ENCODE results near the gene C19orf44. TPM values are rescaled to one million over a fixed set of nuclear protein-coding genes. Genes with fewer than 3 reads are reported as not detected.
"Not testable (repeated sequence)": the region's sequence is repeated elsewhere in the genome, so short reads cannot be mapped to it uniquely, and the experiment has no call there.

Gene C19orf44
- total RNA-seq, 1 donor from 2014 or later, result 13.2 TPM

GRCh38 chr19:16542910-16543472, 46.8 kb downstream of the C19orf44 start:
- H2AFZ ChIP-seq (replicated peaks), result peak overlapping the region; percentile 53
- peak overlapping the region; percentile 54 for H3K27ac ChIP-seq

GRCh38 chr19:16543734-16544133, 47.5 kb downstream of the C19orf44 start:
- H3K27ac Mint-ChIP-seq; H3K9me3 Mint-ChIP-seq; H3K27ac ChIP-seq; DNase-seq (ENCODE audit: low spot score); H3K27me3 ChIP-seq; H3K9me3 ChIP-seq (ENCODE audit: low read depth); H3K36me3 ChIP-seq; H3K27me3 Mint-ChIP-seq (ENCODE audit: insufficient read depth, low read depth); H3K9ac ChIP-seq; H2AFZ ChIP-seq (replicated peaks); H3K4me1 ChIP-seq; H3F3A ChIP-seq (ENCODE audit: low read depth): not testable (repeated sequence)
- peaks cover 13% of the 10 kb centered on the region for H3K36me3 Mint-ChIP-seq
- H4K20me1 ChIP-seq (ENCODE audit: low read depth), result peaks cover 28% of the 10 kb centered on the region
- H3K4me1 Mint-ChIP-seq, result peaks cover 25% of the 10 kb centered on the region
- peak overlapping the region; percentile 97 for H3K4me3 Mint-ChIP-seq
- peak overlapping the region; percentile 87 for H3K4me2 ChIP-seq
- H3K79me2 ChIP-seq (ENCODE audit: low read depth), result peaks cover 59% of the 10 kb centered on the region
- peak overlapping the region; percentile 98 for H3K4me3 ChIP-seq

More at GRCh38 chr19:16542910-16543472, 46.8 kb downstream of the C19orf44 start:
- Mint-ChIP-seq H3K9me3 (no peaks in the 10 kb centered on the region), H3K4me3 (peak overlapping the region; percentile 97), H3K4me1 (peaks cover 25% of the 10 kb centered on the region), H3K36me3 (peaks cover 18% of the 10 kb centered on the region), H3K27me3 (ENCODE audit: insufficient read depth, low read depth) (peaks cover 5% of the 10 kb centered on the region), H3K27ac (peak overlapping the region; percentile 79)
- H3K27me3 ChIP-seq, result no peaks in the 10 kb centered on the region
- peaks cover 10% of the 10 kb centered on the region for H3F3A ChIP-seq (ENCODE audit: low read depth)
- peak overlapping the region; percentile 88 for H3K9ac ChIP-seq
- peak overlapping the region; percentile 87 for H3K4me2 ChIP-seq
- H3K79me2 ChIP-seq (ENCODE audit: low read depth), result peaks cover 66% of the 10 kb centered on the region
- no peak for TF ChIP-seq EZH2 (IDR thresholded peaks at IDR 0.05)
- no peak for TF ChIP-seq CTCF (IDR thresholded peaks at IDR 0.05)
- TF ChIP-seq EZH2phosphoT487 (IDR thresholded peaks at IDR 0.05), result no peak
- no peaks in the 10 kb centered on the region for H3K4me1 ChIP-seq
- DNase-seq (ENCODE audit: low spot score), result peak; percentile 13
- H3K9me3 ChIP-seq (ENCODE audit: low read depth), result no peaks in the 10 kb centered on the region
- no peaks in the 10 kb centered on the region for H3K36me3 ChIP-seq
- peaks cover 30% of the 10 kb centered on the region for H4K20me1 ChIP-seq (ENCODE audit: low read depth)
- H3K4me3 ChIP-seq, result peak overlapping the region; percentile 98

GRCh38 chr19:16544473-16545231, 48.5 kb downstream of the C19orf44 start:
- peaks cover 50% of the 10 kb centered on the region for H3K79me2 ChIP-seq (ENCODE audit: low read depth)
- H3K4me2 ChIP-seq, result no peak overlapping the region
- no peaks in the 10 kb centered on the region for H3K27me3 ChIP-seq
- H3K36me3 Mint-ChIP-seq, result peaks cover 7% of the 10 kb centered on the region
- H3K27me3 Mint-ChIP-seq (ENCODE audit: insufficient read depth, low read depth), result peaks cover 5% of the 10 kb centered on the region
- peaks cover 10% of the 10 kb centered on the region for H3F3A ChIP-seq (ENCODE audit: low read depth)
- no peaks in the 10 kb centered on the region for H3K36me3 ChIP-seq
- no peak for DNase-seq (ENCODE audit: low spot score)
- peak overlapping the region; percentile 27 for H3K4me3 Mint-ChIP-seq
- H3K4me3 ChIP-seq, result no peak overlapping the region
- no peak overlapping the region for H3K9ac ChIP-seq
- H3K9me3 ChIP-seq (ENCODE audit: low read depth), result no peaks in the 10 kb centered on the region
- no peak overlapping the region for H3K27ac ChIP-seq
- H3K4me1 ChIP-seq, result no peaks in the 10 kb centered on the region
- TF ChIP-seq EZH2phosphoT487 (IDR thresholded peaks at IDR 0.05) (no peak), CTCF (IDR thresholded peaks at IDR 0.05) (no peak), EZH2 (IDR thresholded peaks at IDR 0.05) (no peak)
- peak overlapping the region; percentile 38 for H3K27ac Mint-ChIP-seq
- H3K9me3 Mint-ChIP-seq, result no peaks in the 10 kb centered on the region
- H4K20me1 ChIP-seq (ENCODE audit: low read depth), result peaks cover 24% of the 10 kb centered on the region
- no peak overlapping the region for H2AFZ ChIP-seq (replicated peaks)
- peaks cover 23% of the 10 kb centered on the region for H3K4me1 Mint-ChIP-seq

GRCh38 chr19:16548956-16549355, 52.8 kb downstream of the C19orf44 start:
- Mint-ChIP-seq H3K9me3 (no peaks in the 10 kb centered on the region), H3K4me3 (no peak overlapping the region), H3K4me1 (peaks cover 5% of the 10 kb centered on the region), H3K36me3 (peaks cover 9% of the 10 kb centered on the region), H3K27me3 (ENCODE audit: insufficient read depth, low read depth) (no peaks in the 10 kb centered on the region), H3K27ac (no peak overlapping the region)
- no peaks in the 10 kb centered on the region for H3K4me1 ChIP-seq
- no peak overlapping the region for H3K27ac ChIP-seq
- no peak for DNase-seq (ENCODE audit: low spot score)
- H3K9me3 ChIP-seq (ENCODE audit: low read depth), result no peaks in the 10 kb centered on the region
- H3K4me2 ChIP-seq, result no peak overlapping the region
- H2AFZ ChIP-seq (replicated peaks), result no peak overlapping the region
- no peaks in the 10 kb centered on the region for H3K36me3 ChIP-seq
- H4K20me1 ChIP-seq (ENCODE audit: low read depth), result no peaks in the 10 kb centered on the region
- no peaks in the 10 kb centered on the region for H3K27me3 ChIP-seq
- peaks cover 4% of the 10 kb centered on the region for H3F3A ChIP-seq (ENCODE audit: low read depth)
- H3K79me2 ChIP-seq (ENCODE audit: low read depth), result peaks cover 10% of the 10 kb centered on the region
- TF ChIP-seq EZH2phosphoT487 (IDR thresholded peaks at IDR 0.05) (no peak), CTCF (IDR thresholded peaks at IDR 0.05) (no peak), EZH2 (IDR thresholded peaks at IDR 0.05) (no peak)
- no peak overlapping the region for H3K4me3 ChIP-seq
- H3K9ac ChIP-seq, result no peak overlapping the region

- not testable (repeated sequence) for H3K36me3 ChIP-seq, H3K9ac ChIP-seq
Measured at GRCh38 chr19:16551902-16552301, 55.7 kb downstream of the C19orf44 start.

More at GRCh38 chr19:16551902-16552301, 55.7 kb downstream of the C19orf44 start:
- not testable (repeated sequence) for H3K4me3 Mint-ChIP-seq; H2AFZ ChIP-seq (replicated peaks); H3F3A ChIP-seq (ENCODE audit: low read depth); H3K27me3 Mint-ChIP-seq (ENCODE audit: insufficient read depth, low read depth); H4K20me1 ChIP-seq (ENCODE audit: low read depth); H3K79me2 ChIP-seq (ENCODE audit: low read depth); H3K27ac Mint-ChIP-seq; H3K4me1 Mint-ChIP-seq; H3K9me3 ChIP-seq (ENCODE audit: low read depth); H3K27ac ChIP-seq; H3K4me1 ChIP-seq; DNase-seq (ENCODE audit: low spot score); H3K4me2 ChIP-seq; H3K36me3 Mint-ChIP-seq; H3K9me3 Mint-ChIP-seq; H3K27me3 ChIP-seq; H3K4me3 ChIP-seq
